Aorta (tissue), 5 donors: ENCODE results near the gene RS1. TPM values are rescaled to one million over a fixed set of nuclear protein-coding genes. Genes with fewer than 3 reads are reported as not detected.

ENCODE experiments used
- ATAC-seq: fragments of 200-7000 bp; cut with Tn5 transposase; one replicate; pipeline ENCODE4 v1.9.1; 2022; ENCODE audit warnings: moderate library complexity; ENCODE audit not compliant: low FRiP score
- DNase-seq, 2 donors: peaks; one replicate each; pipeline ENCODE4 v3.0.0-alpha.2; 2020
- H3K27ac ChIP-seq, 2 donors: one replicate each; pipeline ENCODE4 v1.5.1; 2013; ENCODE audit warnings: low read length in 2 of 2, mild to moderate bottlenecking in 2 of 2, moderate library complexity in 2 of 2, control low read depth in 1 of 2, inconsistent platforms in 1 of 2, low read depth in 1 of 2
- H3K27me3 ChIP-seq, 2 donors: one replicate each; pipeline ENCODE4 v1.6.1; 2013; ENCODE audit warnings: control low read depth in 1 of 2, low read length in 1 of 2, mild to moderate bottlenecking in 1 of 2, moderate library complexity in 1 of 2; ENCODE audit not compliant: insufficient read depth in 2 of 2, control insufficient read depth in 1 of 2
- H3K36me3 ChIP-seq, 2 donors: one replicate each; pipeline ENCODE4 v1.6.1; 2013; ENCODE audit warnings: control low read depth in 1 of 2, low read length in 1 of 2, mild to moderate bottlenecking in 1 of 2; ENCODE audit not compliant: insufficient read depth in 2 of 2, control insufficient read depth in 1 of 2
- H3K4me1 ChIP-seq, 2 donors: one replicate each; pipeline ENCODE4 v1.6.1; 2013; ENCODE audit warnings: low read length in 2 of 2, control low read depth in 1 of 2, mild to moderate bottlenecking in 1 of 2, moderate library complexity in 1 of 2; ENCODE audit not compliant: insufficient read depth in 2 of 2, control insufficient read depth in 1 of 2
- H3K4me3 ChIP-seq, 2 donors: one replicate each; pipeline ENCODE4 v1.5.1; 2013; ENCODE audit warnings: low read length in 2 of 2, control low read depth in 1 of 2, mild to moderate bottlenecking in 1 of 2
- H3K9me3 ChIP-seq: one replicate; pipeline ENCODE4 v1.6.1; 2013; ENCODE audit warnings: mild to moderate bottlenecking, low read length; ENCODE audit not compliant: control insufficient read depth
- WGBS, 2 donors: extraction: QIAGEN DNeasy Blood & Tissue Kit; methylation state at CpG; one replicate each; pipeline ENCODE4 v1.1.7; 2013; 5-methylcytosine and 5-hydroxymethylcytosine counted together
- intact Hi-C, 2 donors: fragments of 100-400 bp; cut with DNase I; formaldehyde crosslinking; loops; one replicate each; pipeline versions ENCODE4 v1.14.2 to v1.15.0; 2022
- polyA plus RNA-seq, 2 donors: library from polyadenylated mRNA; stranded (reverse); fragments of 200-250 nt; gene quantifications; one replicate each; pipeline ENCODE4 v1.2.3, GENCODE V29; 2013
- total RNA-seq, 2 donors: library from RNA; stranded (reverse); fragmentation: NEBNext Ultra II Directional; extraction: Animal tissue kit (Norgen Biotek cat#: 25700); gene quantifications; one replicate each; pipeline ENCODE4 v1.2.1, GENCODE V29; 2021
- donor health status: healthy with polysubstance abuse.
- donor health status: Bipolar disorder and iron deficiency.
- donor health status: DM: no; HTN: no; CAD: no.
- donor health status: DM: no; HTN: no; CAD: no.
- donor health status: DM: yes; HTN: yes; CAD: no.

RS1 gene
- total and polyA plus RNA-seq, 4 donors, result not detected

- Histone ChIP-seq H3K27ac (no peak overlapping the region), H3K27me3 (no peaks in the 10 kb centered on the region), H3K4me1 (no peaks in the 10 kb centered on the region), H3K9me3 (no peaks in the 10 kb centered on the region), H3K4me3 (no peak overlapping the region), H3K36me3 (no peaks in the 10 kb centered on the region)
- ATAC-seq, result no peak
- WGBS, 2 donors, result 72 to 92% methylated on average over 2 of the region's 2 CpGs
- intact Hi-C loops, result no loop called here
- no peak for DNase-seq
Observed at GRCh38 chrX:18638398-18638797, 33.5 kb downstream of the RS1 start.

DNA sequence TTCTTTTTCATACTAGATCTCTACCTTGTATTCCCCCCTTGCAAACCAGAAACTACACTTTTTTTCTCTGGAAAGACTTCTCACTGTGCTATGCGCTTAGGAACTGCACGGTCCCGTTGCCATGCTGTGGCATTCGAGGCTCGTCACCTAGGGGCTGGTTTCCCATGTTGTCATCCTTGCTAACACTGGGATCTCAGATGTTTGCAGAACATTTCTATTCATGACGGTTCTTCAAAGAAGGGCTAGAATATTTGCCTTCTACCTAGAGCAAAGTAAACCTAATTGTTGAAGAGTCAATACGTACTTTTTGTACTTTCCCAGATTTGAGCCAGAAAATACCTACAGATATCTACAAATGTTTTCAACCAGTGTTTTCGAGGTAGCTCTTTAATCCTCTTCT lies 41.0 kb downstream of the RS1 start:
- Histone ChIP-seq H3K36me3 (peaks cover 0 to 2% of the 10 kb centered on the region in 2 donors), H3K27me3 (no peaks in the 10 kb centered on the region), H3K27ac (no peak overlapping the region), H3K4me3 (no peak overlapping the region), H3K9me3 (no peaks in the 10 kb centered on the region), H3K4me1 (no peaks in the 10 kb centered on the region)
- ATAC-seq (no peak), DNase-seq (no peak)
- intact Hi-C loops, result no loop called here
- 84 to 94% methylated on average over 8 of the region's 8 CpGs for WGBS, 2 donors

GRCh38 chrX:18624599-18624998 lies 47.3 kb downstream of the RS1 start:
- Histone ChIP-seq H3K9me3 (no peaks in the 10 kb centered on the region), H3K36me3 (peaks cover 0 to 5% of the 10 kb centered on the region in 2 donors), H3K27me3 (no peaks in the 10 kb centered on the region), H3K4me3 (no peak overlapping the region), H3K27ac (no peak overlapping the region), H3K4me1 (no peaks in the 10 kb centered on the region)
- no peak for ATAC-seq
- no peak for DNase-seq
- intact Hi-C loops, result no loop called here
- WGBS, 2 donors, result 79 to 93% methylated on average over 2 of the region's 2 CpGs

GRCh38 chrX:18620349-18620748 lies 51.6 kb downstream of the RS1 start:
- ATAC-seq (no peak), DNase-seq (no peak)
- Histone ChIP-seq H3K4me3 (no peak overlapping the region), H3K36me3 (peaks cover 0 to 3% of the 10 kb centered on the region in 2 donors), H3K4me1 (no peaks in the 10 kb centered on the region), H3K27me3 (no peaks in the 10 kb centered on the region), H3K9me3 (no peaks in the 10 kb centered on the region), H3K27ac (no peak overlapping the region)
- WGBS, 2 donors, result 71 to 80% methylated on average over 8 of the region's 8 CpGs
- intact Hi-C loops, result no loop called here

GRCh38 chrX:18619288-18619687 lies 52.6 kb downstream of the RS1 start:
- intact Hi-C loops, result no loop called here
- Histone ChIP-seq H3K9me3 (no peaks in the 10 kb centered on the region), H3K4me3 (no peak overlapping the region), H3K27me3 (no peaks in the 10 kb centered on the region), H3K27ac (no peak overlapping the region), H3K4me1 (no peaks in the 10 kb centered on the region), H3K36me3 (peaks cover 0 to 2% of the 10 kb centered on the region in 2 donors)
- DNase-seq (no peak), ATAC-seq (no peak)
- 85 to 88% methylated on average over 2 of the region's 2 CpGs for WGBS, 2 donors

DNA sequence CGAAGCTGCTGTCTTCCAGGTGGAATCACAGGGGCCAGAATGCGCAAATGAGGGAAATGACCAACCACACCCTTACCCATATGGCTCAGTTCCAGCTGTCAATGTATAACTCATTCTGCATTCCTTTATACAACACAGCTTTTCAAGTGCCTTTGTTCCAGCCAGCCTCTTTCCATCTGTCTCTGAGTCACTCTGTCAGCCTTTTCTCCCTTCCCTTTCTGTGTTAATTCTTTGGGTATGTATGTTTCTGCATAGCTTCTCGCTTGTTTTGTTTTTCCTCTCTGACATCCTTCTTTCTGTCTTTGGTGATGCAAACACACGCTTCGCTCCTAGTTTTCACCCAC lies 54.5 kb downstream of the RS1 start:
- no peak overlapping the region for H3K4me3 ChIP-seq
- no peaks in the 10 kb centered on the region for H3K4me1 ChIP-seq
- no peaks in the 10 kb centered on the region for H3K27me3 ChIP-seq
- WGBS, 2 donors, result 77 to 96% methylated on average over 5 of the region's 5 CpGs
- no peaks in the 10 kb centered on the region for H3K9me3 ChIP-seq
- no peak overlapping the region for H3K27ac ChIP-seq
- DNase-seq (no peak), ATAC-seq (no peak)
- H3K36me3 ChIP-seq, result peaks cover 0 to 3% of the 10 kb centered on the region in 2 donors
- intact Hi-C loops, result no loop called here

DNA sequence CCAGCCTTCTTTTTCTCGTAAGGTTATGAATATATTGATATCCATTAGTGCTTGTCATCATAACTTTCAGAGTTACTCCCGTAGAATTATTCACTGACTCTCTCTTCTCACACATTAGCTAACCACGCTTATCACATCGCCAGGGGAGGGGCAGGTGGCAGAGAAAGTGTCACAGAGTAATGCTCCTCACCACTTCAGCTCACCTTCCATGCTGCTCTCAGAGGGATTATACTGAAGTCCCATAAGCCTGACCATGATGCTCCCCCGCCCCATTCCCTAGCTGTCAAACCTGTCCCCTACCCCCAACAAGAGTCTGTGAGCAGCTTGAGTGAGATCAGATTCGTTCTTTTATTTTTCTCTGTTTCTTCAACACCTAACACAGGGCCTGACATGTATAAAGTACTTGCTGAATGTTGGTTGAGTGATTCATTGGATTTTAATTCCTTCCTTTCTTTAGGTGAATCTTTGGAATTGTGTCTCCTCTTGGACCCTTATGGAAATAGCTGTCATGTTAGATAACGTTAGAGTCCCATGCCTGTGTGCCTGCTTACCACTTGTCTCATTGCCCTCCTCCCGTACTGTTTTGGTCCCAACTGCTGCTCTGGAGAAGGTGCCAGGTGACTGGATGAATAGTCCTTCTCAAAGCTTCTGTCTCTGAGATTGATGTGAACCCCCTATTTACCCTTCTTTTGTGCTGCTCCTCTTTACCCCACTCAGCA lies 55.1 kb downstream of the RS1 start:
- 82 to 94% methylated on average over 8 of the region's 8 CpGs for WGBS, 2 donors
- Histone ChIP-seq H3K36me3 (peaks cover 0 to 3% of the 10 kb centered on the region in 2 donors), H3K4me1 (no peaks in the 10 kb centered on the region), H3K4me3 (no peak overlapping the region), H3K27ac (no peak overlapping the region), H3K27me3 (no peaks in the 10 kb centered on the region), H3K9me3 (no peaks in the 10 kb centered on the region)
- intact Hi-C loops, result no loop called here
- ATAC-seq (no peak), DNase-seq (no peak)

- DNase-seq (no peak), ATAC-seq (no peak)
- intact Hi-C loops, result no loop called here
- 86 to 92% methylated on average over 3 of the region's 3 CpGs for WGBS, 2 donors
- no peaks in the 10 kb centered on the region for H3K9me3 ChIP-seq
- H3K27me3 ChIP-seq, result no peaks in the 10 kb centered on the region
- H3K4me3 ChIP-seq, result no peak overlapping the region
- H3K4me1 ChIP-seq, result no peaks in the 10 kb centered on the region
- H3K27ac ChIP-seq, result no peak overlapping the region
- peaks cover 0 to 5% of the 10 kb centered on the region in 2 donors for H3K36me3 ChIP-seq
Observed at GRCh38 chrX:18613930-18614639, 57.8 kb downstream of the RS1 start.

DNA sequence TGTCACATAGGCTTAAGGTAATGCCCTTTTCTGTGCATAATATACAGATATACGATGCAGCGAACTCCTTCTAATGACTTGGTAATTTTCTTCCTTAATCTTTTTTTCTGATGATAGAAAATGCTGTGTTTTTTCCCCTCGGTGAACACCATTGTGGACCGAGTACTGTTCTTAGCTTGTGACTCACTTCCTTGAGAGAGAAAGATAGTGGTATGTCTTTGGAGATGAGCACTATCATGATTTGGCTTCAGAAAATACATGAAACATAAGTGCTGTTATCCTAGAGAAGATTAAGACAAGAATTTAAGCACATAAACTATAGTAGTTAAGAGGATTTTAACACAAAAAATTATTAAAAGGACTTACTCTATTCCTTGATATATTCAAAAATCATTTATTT lies 63.9 kb downstream of the RS1 start:
- DNase-seq (no peak), ATAC-seq (no peak)
- Histone ChIP-seq H3K36me3 (peaks cover 0 to 4% of the 10 kb centered on the region in 2 donors), H3K27ac (no peak overlapping the region), H3K4me1 (no peaks in the 10 kb centered on the region), H3K4me3 (no peak overlapping the region), H3K9me3 (no peaks in the 10 kb centered on the region), H3K27me3 (no peaks in the 10 kb centered on the region)
- intact Hi-C loops, result no loop called here
- WGBS, 2 donors, result 82 to 86% methylated on average over 4 of the region's 4 CpGs
